HG03095 (cell line): ENCODE data around the gene LRRC28.

Experiments used
- ATAC-seq: cut with Tn5 transposase; IDR thresholded peaks from one replicate; pipeline ENCODE4 v1.9.1; 2021; ENCODE audit warnings: moderate library complexity; ENCODE audit not compliant: unreplicated experiment

Gene LRRC28

GRCh38 chr15:99336794-99337193, 85.5 kb downstream of the LRRC28 start:
- no peak for ATAC-seq

DNA sequence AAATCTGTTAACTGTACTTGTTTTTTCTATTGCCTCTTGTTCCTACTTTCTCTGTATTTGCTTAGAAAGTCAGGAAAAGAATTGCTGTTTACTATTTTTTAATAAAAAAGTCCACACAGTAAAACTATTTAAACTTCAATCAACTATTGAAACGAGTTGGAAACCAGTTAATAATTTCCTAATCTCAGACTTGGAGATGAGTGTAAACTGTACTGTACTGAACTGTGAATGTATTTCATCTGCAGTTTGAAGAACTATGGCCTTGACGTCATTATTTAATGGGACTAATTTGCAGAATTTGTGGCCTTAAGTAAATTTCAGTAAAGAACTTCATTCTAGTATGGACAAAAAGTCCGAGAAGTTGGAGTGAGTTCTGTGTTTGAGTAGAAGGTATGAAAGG, 89.1 kb downstream of the LRRC28 start:
- no peak for ATAC-seq

GRCh38 chr15:99341786-99342185, 90.5 kb downstream of the LRRC28 start:
- no peak for ATAC-seq

DNA sequence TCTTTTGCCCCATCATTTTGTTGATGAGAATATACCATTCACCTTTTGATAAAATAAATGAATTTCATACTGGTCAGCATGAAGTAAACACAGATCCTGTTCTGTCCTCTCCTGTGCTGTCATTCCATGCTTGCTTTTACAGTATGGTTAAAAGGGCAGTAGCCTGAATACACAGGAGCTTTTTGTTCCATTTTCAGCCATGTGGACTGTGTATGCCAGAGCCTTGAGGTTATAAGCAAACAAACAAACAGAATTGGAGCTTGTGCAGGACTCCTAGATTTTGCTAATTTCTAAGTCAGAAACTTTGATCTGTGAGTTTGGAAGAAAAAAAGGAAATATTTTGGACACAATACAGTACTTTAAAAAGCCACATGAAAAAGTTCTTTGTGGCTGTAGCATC, 91.9 kb downstream of the LRRC28 start:
- ATAC-seq = no peak

DNA sequence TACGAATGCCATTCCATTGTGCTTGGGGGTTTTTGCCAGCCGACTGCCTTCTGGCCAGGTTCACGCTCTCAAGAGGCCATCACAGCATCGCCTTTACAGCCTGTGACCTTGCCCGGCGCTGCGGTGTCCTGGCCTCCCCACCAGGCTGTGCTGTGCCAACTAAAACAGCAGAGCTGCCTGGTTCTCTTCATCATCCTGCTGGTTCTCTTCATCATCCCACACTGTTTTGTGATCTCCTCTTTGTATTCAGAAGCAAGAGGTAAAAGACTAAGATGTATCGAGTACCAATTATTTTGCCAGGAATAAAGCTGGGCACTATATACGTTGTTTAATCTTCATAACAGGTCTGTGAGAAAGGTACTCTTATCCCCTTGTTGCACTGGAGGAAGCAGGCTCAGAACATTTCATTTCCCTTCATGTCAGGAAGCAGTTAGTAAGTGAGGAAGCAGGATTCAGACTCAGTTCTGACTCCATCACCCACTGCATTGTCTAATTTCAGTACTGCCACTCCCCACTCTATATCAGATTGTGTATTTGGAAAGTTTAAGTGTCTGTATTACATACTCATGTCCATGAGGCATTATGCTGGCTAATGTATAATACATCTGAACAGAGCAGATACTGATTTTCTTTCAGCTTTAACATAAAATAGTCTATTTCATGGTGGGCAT, 92.7 kb downstream of the LRRC28 start:
- no peak for ATAC-seq

DNA sequence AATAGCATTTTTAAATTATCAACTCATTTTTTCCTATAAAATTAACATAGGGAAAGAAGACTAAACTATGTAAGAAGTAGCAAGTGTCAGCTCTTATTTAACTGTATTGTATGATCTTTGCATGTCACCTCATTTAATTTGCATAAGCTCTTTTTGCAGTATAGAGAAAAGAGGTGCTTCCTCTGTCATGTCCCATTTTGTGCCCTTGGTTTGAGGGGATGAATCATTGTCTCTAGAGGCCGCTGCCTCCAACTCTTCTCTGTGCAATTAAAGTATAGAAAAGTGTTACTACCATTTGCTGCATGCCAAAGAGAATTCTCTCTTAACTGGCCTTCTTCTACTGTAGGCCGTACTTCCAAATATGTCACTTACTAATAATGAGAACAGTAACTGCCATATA, 93.4 kb downstream of the LRRC28 start:
- no peak for ATAC-seq

DNA sequence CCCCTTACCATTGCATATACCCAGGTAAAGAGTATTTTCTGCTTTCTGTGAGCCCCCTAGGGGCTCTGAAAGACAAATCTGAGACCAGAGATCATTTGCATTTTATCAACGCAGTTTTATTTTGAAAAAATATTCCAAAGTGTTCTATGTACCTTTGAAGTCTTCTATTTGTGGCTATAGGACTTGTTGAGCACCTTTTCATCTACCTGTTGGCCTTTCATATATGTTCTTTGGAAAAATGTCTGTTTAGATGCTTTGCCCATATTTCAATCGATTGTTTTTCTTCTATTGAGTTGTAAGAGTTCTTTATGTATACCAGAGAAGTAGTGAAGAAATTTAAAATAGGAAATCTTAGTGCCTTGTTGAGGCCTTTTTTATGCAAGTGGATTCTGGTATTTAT, 94.0 kb downstream of the LRRC28 start:
- no peak for ATAC-seq

- no peak for ATAC-seq
These were observed 94.7 kb downstream of the LRRC28 start for GRCh38 chr15:99345832-99346462.

DNA sequence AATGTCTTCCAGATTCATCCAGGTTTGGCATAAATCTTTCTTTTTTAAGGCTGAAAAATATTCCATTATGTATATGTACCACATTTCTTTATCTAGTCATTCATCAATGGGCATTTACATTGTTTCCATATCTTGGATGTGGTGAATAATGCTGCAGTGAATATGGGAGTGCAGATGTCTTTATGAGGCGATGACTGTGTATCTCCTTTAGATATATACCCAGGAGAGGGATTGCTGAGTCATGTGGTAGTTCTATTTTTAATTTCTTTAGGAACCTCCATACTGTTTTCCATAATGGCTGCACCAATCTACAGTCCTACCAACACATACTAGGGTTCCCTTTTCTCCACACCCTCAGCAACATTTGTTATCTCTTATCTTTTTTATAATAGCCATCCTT, 96.3 kb downstream of the LRRC28 start:
- no peak for ATAC-seq

DNA sequence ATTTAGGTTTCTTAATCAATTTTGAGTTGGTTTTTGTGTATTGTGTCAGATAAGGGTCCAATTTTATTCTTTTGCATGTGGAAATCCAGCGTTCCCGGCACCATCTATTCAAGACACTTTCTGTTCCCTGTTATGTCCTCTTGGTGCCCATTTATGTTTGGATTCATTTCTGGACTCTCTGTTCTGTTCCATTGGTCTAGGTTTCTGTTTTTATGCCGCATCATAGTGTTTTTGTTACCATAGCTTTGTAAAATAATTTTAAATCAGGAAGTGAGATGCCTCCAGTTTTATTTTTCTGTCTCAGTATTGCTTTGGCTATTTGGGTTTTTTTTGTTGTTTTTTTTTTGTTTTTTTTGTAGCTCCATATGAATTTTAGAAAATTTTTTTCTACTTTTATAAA, 97.1 kb downstream of the LRRC28 start:
- no peak for ATAC-seq

- no peak for ATAC-seq
These were observed 99.1 kb downstream of the LRRC28 start for GRCh38 chr15:99350408-99350807.

- no peak for ATAC-seq
These were observed 108.5 kb downstream of the LRRC28 start for GRCh38 chr15:99359769-99360168.

DNA sequence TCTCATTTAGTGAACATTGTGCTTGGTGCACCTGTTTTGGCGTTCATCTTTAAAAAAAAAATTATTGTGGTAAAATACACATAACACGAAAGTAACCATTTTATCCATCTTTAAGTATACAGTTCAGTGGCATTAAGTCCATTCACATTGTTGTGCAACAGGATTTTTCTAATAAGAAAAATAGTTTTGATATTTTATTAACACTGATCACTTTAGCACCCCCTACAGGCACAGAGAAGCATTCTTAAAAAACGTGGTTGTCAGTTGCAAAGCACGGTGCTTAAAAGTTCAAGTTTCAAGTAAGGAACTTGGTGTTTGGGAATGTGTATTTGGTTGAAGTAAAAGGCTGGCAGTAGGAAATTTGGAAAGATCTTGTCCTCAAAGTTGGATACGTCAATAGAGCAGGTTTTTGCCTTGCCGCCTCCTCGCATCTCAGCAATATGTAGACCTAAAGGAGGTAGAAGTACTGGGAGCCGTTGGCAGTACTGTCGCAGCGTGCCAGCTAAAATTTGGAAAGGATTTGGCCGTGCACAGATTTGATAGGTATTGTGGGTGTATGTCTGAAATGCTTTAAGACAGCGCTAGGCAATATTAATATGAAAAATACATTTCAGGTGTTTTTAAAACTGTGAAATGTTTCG, 110.4 kb downstream of the LRRC28 start:
- no peak for ATAC-seq

DNA sequence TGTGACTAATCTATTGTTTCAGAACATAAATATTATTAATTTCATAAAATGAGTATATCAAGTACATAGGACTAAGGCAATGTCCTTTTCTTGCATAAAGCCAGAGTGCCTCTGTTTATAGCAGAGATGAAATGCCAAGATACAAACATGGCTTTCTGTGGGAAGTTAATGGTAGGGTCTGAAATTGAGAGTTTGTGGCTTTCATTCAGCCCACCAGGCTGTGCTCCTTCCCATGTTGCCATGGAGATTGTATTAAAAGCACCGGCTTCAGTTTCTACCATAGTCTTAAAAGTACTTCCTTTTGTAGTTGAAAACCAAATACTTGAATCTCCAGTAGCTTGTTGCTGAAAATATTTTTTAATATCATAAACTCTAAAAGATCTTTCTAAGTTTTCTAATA, 114.0 kb downstream of the LRRC28 start:
- ATAC-seq = peak; percentile 86

DNA sequence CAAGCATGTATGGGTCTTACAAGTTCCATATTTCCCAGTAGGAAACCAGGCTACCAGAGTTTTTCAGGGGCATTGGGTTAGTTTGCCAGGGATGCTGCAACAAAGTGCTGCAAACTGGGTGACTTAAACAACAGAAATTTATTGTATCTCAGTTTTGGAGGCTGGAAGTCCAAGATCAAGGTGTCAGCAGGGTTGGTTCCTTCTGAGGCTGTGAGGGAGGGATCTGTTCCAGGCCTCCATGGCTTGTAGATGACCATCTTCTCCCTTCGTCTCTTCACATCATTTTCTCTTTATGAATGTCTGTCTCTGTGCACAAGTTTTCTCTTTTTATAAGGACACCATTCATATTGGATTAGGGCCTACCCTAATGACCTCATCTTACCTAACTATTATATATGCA, 114.7 kb downstream of the LRRC28 start:
- no peak for ATAC-seq

- ATAC-seq = no peak
These were observed 117.5 kb downstream of the LRRC28 start for GRCh38 chr15:99368743-99369142.

DNA sequence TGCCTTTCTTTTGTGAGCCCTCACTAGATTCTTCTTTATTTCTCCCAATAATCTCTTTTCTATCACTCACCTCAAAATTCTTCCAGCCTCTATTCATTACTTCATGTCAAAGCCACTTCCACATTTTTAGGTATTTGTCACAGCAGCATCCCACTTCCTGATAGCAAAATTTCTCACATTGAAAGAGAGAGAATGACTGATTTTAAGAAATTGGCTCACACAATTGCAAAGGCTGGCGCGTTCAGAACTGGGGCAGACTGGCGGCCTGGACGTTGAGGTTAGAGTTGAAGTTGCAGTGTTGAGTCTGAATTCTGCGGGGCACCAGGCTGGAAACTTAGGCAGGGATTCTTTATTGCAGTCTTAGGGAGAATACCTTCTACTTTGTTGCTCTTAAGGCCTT, 117.9 kb downstream of the LRRC28 start:
- no peak for ATAC-seq

DNA sequence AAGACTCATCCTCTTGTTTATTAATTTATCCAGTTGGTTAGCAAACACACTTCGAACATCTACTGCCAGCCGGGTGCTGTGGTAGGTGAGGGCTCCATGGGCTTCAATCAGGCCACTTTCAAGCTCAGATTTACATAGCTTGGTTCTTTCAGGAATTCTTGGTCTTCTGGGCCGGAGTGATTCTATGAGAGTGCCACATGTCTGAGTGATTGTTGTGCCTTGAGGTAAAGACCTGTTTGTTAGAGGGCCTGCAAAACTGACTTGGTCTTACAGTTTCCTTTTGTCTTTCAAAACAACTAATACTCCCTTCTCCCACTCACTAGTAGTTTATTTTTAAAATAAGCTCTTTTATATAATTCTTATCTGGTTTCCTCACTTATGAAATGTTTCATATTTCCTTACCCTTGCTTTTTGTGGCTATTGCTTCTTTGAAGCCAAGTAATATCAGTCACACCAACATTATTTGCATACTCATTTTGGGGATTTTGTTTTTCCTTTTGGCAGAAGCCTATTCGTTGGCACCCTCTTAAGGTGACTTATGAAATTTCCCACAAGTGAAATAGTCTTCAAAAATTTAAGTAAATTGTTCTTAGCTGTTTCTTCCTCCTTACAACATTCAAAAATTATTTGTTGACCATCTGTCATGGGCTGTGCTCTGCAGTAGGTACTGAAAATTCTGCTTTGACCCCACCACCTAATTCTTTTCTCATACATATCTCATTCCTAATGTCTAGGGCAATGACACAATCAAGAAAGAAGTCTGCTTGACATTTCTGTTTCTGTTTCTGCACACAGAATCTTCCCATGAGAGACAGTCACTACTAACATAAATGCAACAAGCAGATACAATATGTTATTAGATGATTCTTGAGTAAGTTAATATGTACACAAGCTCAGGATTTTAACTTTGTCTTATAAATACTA, 120.2 kb downstream of the LRRC28 start:
- ATAC-seq = peak; percentile 58

- ATAC-seq = no peak
These were observed 133.9 kb downstream of the LRRC28 start for GRCh38 chr15:99385005-99385669.

DNA sequence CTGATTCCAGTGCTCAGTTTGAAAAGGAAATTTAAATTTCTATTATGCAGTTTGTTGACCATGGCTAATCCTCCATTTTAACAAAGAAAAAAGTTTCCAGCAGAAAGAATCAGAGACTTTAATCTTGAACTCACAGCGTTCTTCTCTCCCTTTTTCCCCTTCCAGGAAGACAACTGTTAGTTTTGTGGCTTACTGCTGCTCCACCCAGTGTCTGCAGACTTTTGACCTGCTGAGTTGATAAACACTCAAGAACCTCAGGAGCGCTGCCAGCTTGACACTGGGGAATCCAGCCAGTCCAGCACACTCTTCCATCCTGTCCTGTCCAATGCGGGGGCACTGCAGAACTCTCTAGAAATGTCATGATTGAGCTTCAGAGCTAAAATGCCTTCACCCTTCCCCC, 134.6 kb downstream of the LRRC28 start:
- ATAC-seq = no peak

DNA sequence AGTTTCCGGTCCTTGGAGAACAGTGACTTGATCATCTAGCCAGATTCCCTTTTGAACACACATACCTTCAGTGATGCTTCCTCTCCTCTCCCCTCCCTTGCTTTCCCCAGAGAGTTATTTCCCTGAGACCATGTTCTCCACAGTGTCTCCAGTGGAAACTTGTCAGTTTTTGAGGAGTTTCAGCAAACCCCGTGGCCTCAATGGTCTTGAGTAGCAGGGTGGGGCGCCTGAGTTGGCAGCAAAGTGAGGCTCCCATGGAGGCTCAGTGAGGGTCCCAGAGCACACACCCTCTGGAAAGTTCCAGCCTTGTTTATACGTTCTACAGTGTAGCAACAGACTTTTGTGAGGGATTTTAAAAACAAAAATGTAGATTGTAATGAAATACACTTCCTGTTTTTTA, 135.1 kb downstream of the LRRC28 start:
- ATAC-seq = no peak
